ENCODE data around the gene TAOK1. TPM values are rescaled to one million over a fixed set of nuclear protein-coding genes. Genes with fewer than 3 reads are reported as not detected.

The TAOK1 gene
- total RNA-seq, 1 experiment from 2014 or later, result 87.7 TPM

- intact Hi-C loops (cut with micrococcal nuclease; ENCODE audit: unreplicated experiment), result no loop called here
- no peaks in the 10 kb centered on the region for H3K27me3 ChIP-seq (replicated peaks; ENCODE audit: control insufficient read depth, insufficient read depth, low read length)
- ChIA-PET CTCF (no interaction called here), POLR2A (no interaction called here)
- H3K27me3 Mint-ChIP-seq (ENCODE audit: insufficient read depth, unreplicated experiment), result no peaks in the 10 kb centered on the region
- peaks cover 10% of the 10 kb centered on the region for H3K4me1 ChIP-seq
- H3K4me3 Mint-ChIP-seq (ENCODE audit: unreplicated experiment), result no peak overlapping the region
- peak in 1 of 2 experiments; percentile 32 for DNase-seq
- no peak overlapping the region for H3K4me3 ChIP-seq (ENCODE audit: low read depth, low read length)
- no TSS peak for BruUV-seq (replicated peaks)
- TF ChIP-seq, protein P1, sequence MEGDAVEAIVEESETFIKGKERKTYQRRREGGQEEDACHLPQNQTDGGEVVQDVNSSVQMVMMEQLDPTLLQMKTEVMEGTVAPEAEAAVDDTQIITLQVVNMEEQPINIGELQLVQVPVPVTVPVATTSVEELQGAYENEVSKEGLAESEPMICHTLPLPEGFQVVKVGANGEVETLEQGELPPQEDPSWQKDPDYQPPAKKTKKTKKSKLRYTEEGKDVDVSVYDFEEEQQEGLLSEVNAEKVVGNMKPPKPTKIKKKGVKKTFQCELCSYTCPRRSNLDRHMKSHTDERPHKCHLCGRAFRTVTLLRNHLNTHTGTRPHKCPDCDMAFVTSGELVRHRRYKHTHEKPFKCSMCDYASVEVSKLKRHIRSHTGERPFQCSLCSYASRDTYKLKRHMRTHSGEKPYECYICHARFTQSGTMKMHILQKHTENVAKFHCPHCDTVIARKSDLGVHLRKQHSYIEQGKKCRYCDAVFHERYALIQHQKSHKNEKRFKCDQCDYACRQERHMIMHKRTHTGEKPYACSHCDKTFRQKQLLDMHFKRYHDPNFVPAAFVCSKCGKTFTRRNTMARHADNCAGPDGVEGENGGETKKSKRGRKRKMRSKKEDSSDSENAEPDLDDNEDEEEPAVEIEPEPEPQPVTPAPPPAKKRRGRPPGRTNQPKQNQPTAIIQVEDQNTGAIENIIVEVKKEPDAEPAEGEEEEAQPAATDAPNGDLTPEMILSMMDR (IDR thresholded peaks at IDR 0.05; ENCODE audit: insufficient read depth in 1 of 2, low read depth in 1 of 2, low read length in 1 of 2, severe bottlenecking in 1 of 2, unreplicated experiment in 1 of 2), result no peak
- H3K9me3 Mint-ChIP-seq (ENCODE audit: unreplicated experiment), result no peaks in the 10 kb centered on the region
- H3K36me3 ChIP-seq (ENCODE audit: control insufficient read depth, insufficient read depth, low read length), result peaks cover 1% of the 10 kb centered on the region; the same call in 1 of the 2 replicates
- no peak overlapping the region for H3K27ac Mint-ChIP-seq (ENCODE audit: unreplicated experiment)
- peaks cover 32% of the 10 kb centered on the region for H3K36me3 Mint-ChIP-seq (ENCODE audit: insufficient read depth, unreplicated experiment)
- H3K9me3 ChIP-seq, result no peaks in the 10 kb centered on the region
- peaks cover 6% of the 10 kb centered on the region for H3K4me1 Mint-ChIP-seq (ENCODE audit: low read depth, unreplicated experiment)
These were observed 181.9 kb downstream of the TAOK1 start for GRCh38 chr17:29571883-29572681.

GRCh38 chr17:29572691-29573557 is 182.8 kb downstream of the TAOK1 start:
- peaks cover 6% of the 10 kb centered on the region for H3K4me1 Mint-ChIP-seq (ENCODE audit: low read depth, unreplicated experiment)
- BruUV-seq (replicated peaks), result no TSS peak
- H3K4me3 Mint-ChIP-seq (ENCODE audit: unreplicated experiment), result no peak overlapping the region
- Histone ChIP-seq H3K4me3 (ENCODE audit: low read depth, low read length) (no peak overlapping the region), H3K27me3 (replicated peaks; ENCODE audit: control insufficient read depth, insufficient read depth, low read length) (no peaks in the 10 kb centered on the region), H3K4me1 (peaks cover 10% of the 10 kb centered on the region), H3K9me3 (no peaks in the 10 kb centered on the region), H3K36me3 (ENCODE audit: control insufficient read depth, insufficient read depth, low read length) (peaks cover 1% of the 10 kb centered on the region; the same call in 1 of the 2 replicates)
- TF ChIP-seq, protein P1 (IDR thresholded peaks at IDR 0.05; ENCODE audit: insufficient read depth in 1 of 2, low read depth in 1 of 2, low read length in 1 of 2, severe bottlenecking in 1 of 2, unreplicated experiment in 1 of 2), result no peak
- H3K27ac Mint-ChIP-seq (ENCODE audit: unreplicated experiment), result no peak overlapping the region
- H3K9me3 Mint-ChIP-seq (ENCODE audit: unreplicated experiment), result no peaks in the 10 kb centered on the region
- DNase-seq, result no peak
- intact Hi-C loops (cut with micrococcal nuclease; ENCODE audit: unreplicated experiment), result no loop called here
- ChIA-PET CTCF (interaction anchor here (0.6 kb wide), 1 partner anchor 461 kb away, joined by 3 read pairs; no protein-coding TSS in a partner anchor), POLR2A (interaction anchor here (0.6 to 0.7 kb wide), 2 partner anchors 17 to 247 kb away, joined by 3 to 4 read pairs; no protein-coding TSS in a partner anchor)
- no peaks in the 10 kb centered on the region for H3K27me3 Mint-ChIP-seq (ENCODE audit: insufficient read depth, unreplicated experiment)
- H3K36me3 Mint-ChIP-seq (ENCODE audit: insufficient read depth, unreplicated experiment), result peaks cover 32% of the 10 kb centered on the region

DNA sequence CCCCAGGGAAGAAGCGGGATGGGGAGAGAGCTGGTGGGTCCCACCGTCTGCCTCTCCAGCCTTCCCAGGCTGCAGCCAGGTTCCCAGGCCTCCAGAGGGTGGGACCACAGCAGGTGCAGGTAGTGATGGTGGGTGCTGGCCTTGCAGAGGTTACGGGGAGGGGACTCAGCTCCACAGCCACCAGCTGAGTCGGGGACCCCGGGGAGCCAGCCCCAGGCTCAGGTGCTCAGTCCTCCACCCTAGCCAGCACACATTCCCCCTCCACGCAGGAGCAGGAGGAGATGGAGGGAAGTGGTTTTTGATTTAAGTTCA is 183.4 kb downstream of the TAOK1 start:
- POLR2A ChIA-PET, result interaction anchor here (0.6 kb wide), 1 partner anchor 17 kb away, joined by 3 read pairs; no protein-coding TSS in a partner anchor
- H3K9me3 Mint-ChIP-seq (ENCODE audit: unreplicated experiment), result no peaks in the 10 kb centered on the region
- BruUV-seq (replicated peaks), result TSS peak; percentile 59
- peaks cover 26% of the 10 kb centered on the region for H3K36me3 Mint-ChIP-seq (ENCODE audit: insufficient read depth, unreplicated experiment)
- no peak overlapping the region for H3K4me3 Mint-ChIP-seq (ENCODE audit: unreplicated experiment)
- H3K4me1 ChIP-seq, result peaks cover 10% of the 10 kb centered on the region
- TF ChIP-seq, protein P1 (IDR thresholded peaks at IDR 0.05; ENCODE audit: insufficient read depth in 1 of 2, low read depth in 1 of 2, low read length in 1 of 2, severe bottlenecking in 1 of 2, unreplicated experiment in 1 of 2), result no peak
- H3K36me3 ChIP-seq (ENCODE audit: control insufficient read depth, insufficient read depth, low read length), result peaks cover 1% of the 10 kb centered on the region; the same call in 1 of the 2 replicates
- H3K27me3 ChIP-seq (replicated peaks; ENCODE audit: control insufficient read depth, insufficient read depth, low read length), result no peaks in the 10 kb centered on the region
- intact Hi-C loops (cut with micrococcal nuclease; ENCODE audit: unreplicated experiment), result no loop called here
- no peaks in the 10 kb centered on the region for H3K9me3 ChIP-seq
- peaks cover 6% of the 10 kb centered on the region for H3K4me1 Mint-ChIP-seq (ENCODE audit: low read depth, unreplicated experiment)
- no peak overlapping the region for H3K4me3 ChIP-seq (ENCODE audit: low read depth, low read length)
- CTCF ChIA-PET, result no interaction called here
- no peaks in the 10 kb centered on the region for H3K27me3 Mint-ChIP-seq (ENCODE audit: insufficient read depth, unreplicated experiment)
- DNase-seq, result no peak
- H3K27ac Mint-ChIP-seq (ENCODE audit: unreplicated experiment), result no peak overlapping the region
